Ovary (tissue), 3 donors: Measurements from ENCODE around the gene THOC2.

Experiments used
- CTCF ChIP-seq, 3 donors: fragments of 450-650 bp in 2 of 3; fragments of 200-600 bp in 1 of 3; IDR thresholded peaks; one replicate each; pipeline versions ENCODE4 v1.5.1 to v1.8.0; 2016 to 2022; ENCODE audit warnings: antibody characterized with exemption in 3 of 3, mild to moderate bottlenecking in 1 of 3
- EP300 ChIP-seq: sonication (generic); formaldehyde crosslinking; IDR thresholded peaks from one replicate; pipeline ENCODE4 v1.6.1; 2017; ENCODE audit warnings: antibody characterized with exemption
- POLR2A ChIP-seq: fragments of 450-650 bp; IDR thresholded peaks from one replicate; pipeline ENCODE4 v1.6.1; 2017; ENCODE audit warnings: antibody characterized with exemption, mild to moderate bottlenecking, moderate library complexity
- donor health status: DM: no; HTN: no; CAD: no.

- TF ChIP-seq CTCF (IDR thresholded peaks at IDR 0.05) (no peak), POLR2A (no peak), EP300 (no peak)
These were observed 19.4 kb downstream of the THOC2 start for GRCh38 chrX:123713434-123713833.
